HG03432 (cell line): ENCODE data around the gene MAML2.

ENCODE experiments used
- ATAC-seq: cut with Tn5 transposase; IDR thresholded peaks from one replicate; pipeline ENCODE4 v1.9.1; 2021; ENCODE audit warnings: mild to moderate bottlenecking, moderate library complexity; ENCODE audit not compliant: unreplicated experiment

The MAML2 gene

GRCh38 chr11:96107143-96107824, 235.7 kb downstream of the MAML2 start:
- ATAC-seq = no peak

- ATAC-seq = no peak
Observed at GRCh38 chr11:96106645-96107044, 236.3 kb downstream of the MAML2 start.

GRCh38 chr11:96105944-96106343, 237.1 kb downstream of the MAML2 start:
- no peak for ATAC-seq

GRCh38 chr11:96105197-96105895, 237.6 kb downstream of the MAML2 start:
- ATAC-seq = no peak

GRCh38 chr11:96104496-96104895, 238.5 kb downstream of the MAML2 start:
- no peak for ATAC-seq

GRCh38 chr11:96103721-96104120, 239.3 kb downstream of the MAML2 start:
- no peak for ATAC-seq

- ATAC-seq = no peak
Observed at GRCh38 chr11:96103102-96103501, 239.9 kb downstream of the MAML2 start.

- ATAC-seq = no peak
Observed at GRCh38 chr11:96102664-96103078, 240.3 kb downstream of the MAML2 start.

- no peak for ATAC-seq
Observed at GRCh38 chr11:96101146-96101545, 241.8 kb downstream of the MAML2 start.

GRCh38 chr11:96098511-96099241, 244.3 kb downstream of the MAML2 start:
- no peak for ATAC-seq

- ATAC-seq = no peak
Observed at GRCh38 chr11:96097844-96098421, 245.1 kb downstream of the MAML2 start.

- ATAC-seq = no peak
Observed at GRCh38 chr11:96096360-96096759, 246.6 kb downstream of the MAML2 start.

- ATAC-seq = no peak
Observed at GRCh38 chr11:96095884-96096303, 247.1 kb downstream of the MAML2 start.

- ATAC-seq = no peak
Observed at GRCh38 chr11:96094156-96094555, 248.8 kb downstream of the MAML2 start.

GRCh38 chr11:96092511-96092910, 250.5 kb downstream of the MAML2 start:
- ATAC-seq = no peak

GRCh38 chr11:96091476-96091875, 251.5 kb downstream of the MAML2 start:
- ATAC-seq = no peak

GRCh38 chr11:96090711-96091110, 252.3 kb downstream of the MAML2 start:
- no peak for ATAC-seq

GRCh38 chr11:96088914-96089313, 254.1 kb downstream of the MAML2 start:
- no peak for ATAC-seq

- no peak for ATAC-seq
Observed at GRCh38 chr11:96086111-96086510, 256.9 kb downstream of the MAML2 start.

GRCh38 chr11:96085319-96085930, 257.6 kb downstream of the MAML2 start:
- no peak for ATAC-seq
